Panc1 (cell line): ENCODE data around the gene ADAMTS7. TPM values are rescaled to one million over a fixed set of nuclear protein-coding genes. Genes with fewer than 3 reads are reported as not detected.
"Not testable (repeated sequence)": the region's sequence is repeated elsewhere in the genome, so short reads cannot be mapped to it uniquely, and the experiment has no call there.

ENCODE experiments used
- ATAC-seq: fragments of 200-7000 bp; cut with Tn5 transposase; 2 replicates; pipeline ENCODE4 v1.9.1; 2020; ENCODE audit warnings: mild to moderate bottlenecking, moderate library complexity
- BruUV-seq: library from RNA; stranded (reverse); fragments of 400-500 nt; replicated peaks from 2 replicates; lab custom pipeline; 2021; lab: Mats Ljungman, UMichigan
- CTCF ChIA-PET: fragments of 300-600 bp; sonication (Branson Sonifier 250); formaldehyde crosslinking; loops from one replicate; lab custom pipeline; 2022; ENCODE audit warnings: antibody characterized with exemption; lab: Charles Lee
- POLR2A ChIA-PET: fragments of 300-600 bp; sonication (Branson Sonifier 250); formaldehyde crosslinking; loops from one replicate; lab custom pipeline; 2022; ENCODE audit warnings: antibody characterized with exemption; lab: Charles Lee
- DNase-seq: peaks from one replicate; pipeline ENCODE4 v3.0.0-alpha.2; 2010; ENCODE audit warnings: low read depth, low spot score
- H3K27ac ChIP-seq: 2 replicates; pipeline ENCODE4 v1.5.1; 2011; ENCODE audit warnings: mild to moderate bottlenecking, low read length, inconsistent platforms
- H3K27me3 ChIP-seq: fragments of 200-500 bp; sonication (Bioruptor generic); 2 replicates; pipeline ENCODE4 v1.6.0; 2014; ENCODE audit warnings: low read length, inconsistent platforms; ENCODE audit not compliant: control insufficient read depth, insufficient read depth
- H3K36me3 ChIP-seq: fragments of 200-500 bp; sonication (Bioruptor generic); 2 replicates; pipeline ENCODE4 v1.5.1; 2014; ENCODE audit warnings: inconsistent platforms, mild to moderate bottlenecking, low read length, moderate library complexity; ENCODE audit not compliant: control insufficient read depth, insufficient read depth
- H3K4me1 ChIP-seq: 2 replicates; pipeline ENCODE4 v1.5.1; 2011; ENCODE audit warnings: inconsistent platforms, mild to moderate bottlenecking, low read length, moderate library complexity; ENCODE audit not compliant: control insufficient read depth, insufficient read depth
- H3K4me3 ChIP-seq, 2 experiments: 2 replicates each; pipeline ENCODE4 v1.5.1; 2011 to 2012; ENCODE audit warnings: low read depth in 2 of 2, low read length in 2 of 2, mild to moderate bottlenecking in 2 of 2, inconsistent platforms in 1 of 2, moderate library complexity in 1 of 2
- H3K9me3 ChIP-seq: fragments of 200-500 bp; sonication (Bioruptor generic); 2 replicates; pipeline ENCODE4 v1.5.1; 2014; ENCODE audit warnings: low read depth, mild to moderate bottlenecking, inconsistent platforms, low read length, moderate library complexity; ENCODE audit not compliant: control insufficient read depth, insufficient read depth
- POLR2AphosphoS5 ChIP-seq: IDR thresholded peaks from 2 replicates; pipeline ENCODE4 v1.6.1; 2012; ENCODE audit warnings: mild to moderate bottlenecking, low read depth, low read length, moderate library complexity
- SIN3A ChIP-seq: IDR thresholded peaks from 2 replicates; pipeline ENCODE4 v1.6.1; 2012; ENCODE audit warnings: low read depth, mild to moderate bottlenecking, low read length, moderate library complexity, borderline replicate concordance; ENCODE audit not compliant: insufficient read depth
- TCF7L2 ChIP-seq: IDR thresholded peaks from 2 replicates; pipeline ENCODE4 v1.6.1; 2011; ENCODE audit warnings: mild to moderate bottlenecking, low read depth, low read length, inconsistent platforms
- in situ Hi-C: cut with HindIII; loops from 2 replicates; pipeline ENCODE4 v1.10.0; 2016; ENCODE audit warnings: low sequenced_read_pairs, low pct_unique_long_range_greater_than_20kb
- intact Hi-C: fragments of 100-400 bp; cut with micrococcal nuclease; formaldehyde crosslinking; loops from one replicate; pipeline ENCODE4 v1.10.0; 2022; ENCODE audit not compliant: unreplicated experiment
- total RNA-seq: library from RNA; stranded (reverse); gene quantifications from one replicate; pipeline ENCODE4 v1.2.1, GENCODE V29; 2021; ENCODE audit not compliant: unreplicated experiment
- TF ChIP-seq, protein P1 (sequence below): fragments of 450-650 bp; IDR thresholded peaks from 2 replicates; pipeline ENCODE4 v1.5.1; 2017; ENCODE audit warnings: mild to moderate bottlenecking
- TF ChIP-seq, protein P2 (sequence below), 2 experiments: IDR thresholded peaks; 2 replicates each; pipeline ENCODE4 v1.6.1; 2011 to 2012; ENCODE audit warnings: low read depth in 2 of 2, control low read depth in 1 of 2, low read length in 1 of 2, mild to moderate bottlenecking in 1 of 2, moderate library complexity in 1 of 2; ENCODE audit not compliant: insufficient read depth in 1 of 2

Gene ADAMTS7
- total RNA-seq, 1 experiment from 2014 or later: 1.0 TPM

DNA sequence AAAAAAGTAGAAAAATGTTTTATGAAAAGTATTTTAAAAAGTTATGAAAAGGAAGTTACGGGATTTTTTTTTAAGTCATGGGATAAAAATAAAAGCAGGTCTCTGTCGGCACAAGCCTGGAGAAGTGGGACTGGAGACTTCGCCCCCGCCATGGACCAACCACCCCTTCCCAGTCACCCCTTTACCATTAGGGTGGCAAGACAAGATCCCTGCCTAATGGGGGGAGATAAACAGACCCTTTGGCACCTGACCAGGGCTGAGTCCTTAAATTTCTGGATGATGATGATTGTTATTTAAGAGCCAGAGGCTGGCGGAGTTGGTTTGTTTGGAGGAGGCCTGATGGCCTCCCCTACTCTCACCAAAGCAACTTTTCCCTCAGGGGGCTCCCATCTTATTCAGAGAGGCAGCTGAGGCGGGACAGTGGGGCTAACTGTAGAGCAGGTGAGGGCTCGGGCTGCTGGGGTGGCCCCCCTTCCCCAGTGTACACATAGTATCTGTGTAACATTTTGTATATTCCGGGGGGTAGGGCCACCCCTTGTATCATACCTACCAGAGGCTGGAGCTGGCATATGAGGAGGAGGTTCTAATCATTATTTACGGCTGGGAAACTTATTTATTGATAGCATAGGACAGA is 74.0 kb downstream of the ADAMTS7 start:
- Histone ChIP-seq H3K36me3 (no peaks in the 10 kb centered on the region), H3K27ac (no peak overlapping the region), H3K9me3 (no peaks in the 10 kb centered on the region), H3K27me3 (no peaks in the 10 kb centered on the region; the same call in 1 of the 2 replicates), H3K4me1 (peaks cover 2% of the 10 kb centered on the region; the same call in 1 of the 2 replicates), H3K4me3 (no peak overlapping the region)
- DNase-seq: no peak
- POLR2A ChIA-PET: no interaction called here
- CTCF ChIA-PET: interaction anchor here (0.6 to 1.7 kb wide), 2 partner anchors 21 to 826 kb away, joined by 3 read pairs; no protein-coding TSS in a partner anchor
- TF ChIP-seq, protein P1, sequence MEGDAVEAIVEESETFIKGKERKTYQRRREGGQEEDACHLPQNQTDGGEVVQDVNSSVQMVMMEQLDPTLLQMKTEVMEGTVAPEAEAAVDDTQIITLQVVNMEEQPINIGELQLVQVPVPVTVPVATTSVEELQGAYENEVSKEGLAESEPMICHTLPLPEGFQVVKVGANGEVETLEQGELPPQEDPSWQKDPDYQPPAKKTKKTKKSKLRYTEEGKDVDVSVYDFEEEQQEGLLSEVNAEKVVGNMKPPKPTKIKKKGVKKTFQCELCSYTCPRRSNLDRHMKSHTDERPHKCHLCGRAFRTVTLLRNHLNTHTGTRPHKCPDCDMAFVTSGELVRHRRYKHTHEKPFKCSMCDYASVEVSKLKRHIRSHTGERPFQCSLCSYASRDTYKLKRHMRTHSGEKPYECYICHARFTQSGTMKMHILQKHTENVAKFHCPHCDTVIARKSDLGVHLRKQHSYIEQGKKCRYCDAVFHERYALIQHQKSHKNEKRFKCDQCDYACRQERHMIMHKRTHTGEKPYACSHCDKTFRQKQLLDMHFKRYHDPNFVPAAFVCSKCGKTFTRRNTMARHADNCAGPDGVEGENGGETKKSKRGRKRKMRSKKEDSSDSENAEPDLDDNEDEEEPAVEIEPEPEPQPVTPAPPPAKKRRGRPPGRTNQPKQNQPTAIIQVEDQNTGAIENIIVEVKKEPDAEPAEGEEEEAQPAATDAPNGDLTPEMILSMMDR: no peak
- intact Hi-C loops (no loop called here), in situ Hi-C loops (no loop called here)
- no TSS peak for BruUV-seq
- no peak for ATAC-seq

- intact Hi-C loops, in situ Hi-C loops, H3K36me3 ChIP-seq, ATAC-seq, BruUV-seq, CTCF ChIA-PET, H3K27ac ChIP-seq, POLR2A ChIA-PET, H3K9me3 ChIP-seq, H3K4me1 ChIP-seq, H3K27me3 ChIP-seq, DNase-seq, H3K4me3 ChIP-seq: not testable (repeated sequence)
Measured at GRCh38 chr15:78736286-78736685, 75.0 kb downstream of the ADAMTS7 start.

DNA sequence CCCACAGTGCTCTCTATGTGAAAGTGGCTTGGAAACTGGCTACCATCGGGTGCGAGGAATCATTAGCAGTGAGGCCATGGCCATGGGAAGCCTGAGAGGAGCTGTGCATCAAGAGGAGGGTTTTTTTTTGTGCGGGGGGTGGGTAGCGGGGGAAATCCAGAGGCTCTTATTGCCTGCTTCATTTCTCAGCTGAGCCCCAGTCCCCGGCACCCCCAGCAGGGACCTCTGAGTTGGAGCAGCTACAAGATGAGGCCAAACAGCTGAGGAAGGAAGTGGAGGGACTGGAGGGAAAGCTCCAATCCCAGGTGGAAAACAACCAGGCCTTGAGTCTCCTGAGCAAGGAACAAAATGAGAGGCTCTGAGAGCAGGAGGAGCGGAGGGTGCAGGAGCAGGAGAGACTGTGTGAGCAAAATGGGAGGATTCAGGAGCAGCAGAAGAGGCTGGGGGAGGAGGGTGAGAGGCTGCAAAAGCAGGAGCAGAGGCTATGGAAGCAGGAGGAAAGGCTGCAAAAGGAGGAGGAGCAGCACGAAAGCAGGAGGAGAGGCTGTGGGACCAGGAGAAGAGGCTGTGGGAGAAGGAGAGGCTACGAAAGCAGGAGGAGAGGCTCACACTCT is 76.7 kb downstream of the ADAMTS7 start:
- ChIA-PET POLR2A (no interaction called here), CTCF (no interaction called here)
- in situ Hi-C loops: no loop called here
- no peak overlapping the region for H3K4me3 ChIP-seq
- TF ChIP-seq, protein P1: no peak
- TF ChIP-seq SIN3A (no peak), TCF7L2 (no peak), POLR2AphosphoS5 (no peak)
- TF ChIP-seq, protein P2, sequence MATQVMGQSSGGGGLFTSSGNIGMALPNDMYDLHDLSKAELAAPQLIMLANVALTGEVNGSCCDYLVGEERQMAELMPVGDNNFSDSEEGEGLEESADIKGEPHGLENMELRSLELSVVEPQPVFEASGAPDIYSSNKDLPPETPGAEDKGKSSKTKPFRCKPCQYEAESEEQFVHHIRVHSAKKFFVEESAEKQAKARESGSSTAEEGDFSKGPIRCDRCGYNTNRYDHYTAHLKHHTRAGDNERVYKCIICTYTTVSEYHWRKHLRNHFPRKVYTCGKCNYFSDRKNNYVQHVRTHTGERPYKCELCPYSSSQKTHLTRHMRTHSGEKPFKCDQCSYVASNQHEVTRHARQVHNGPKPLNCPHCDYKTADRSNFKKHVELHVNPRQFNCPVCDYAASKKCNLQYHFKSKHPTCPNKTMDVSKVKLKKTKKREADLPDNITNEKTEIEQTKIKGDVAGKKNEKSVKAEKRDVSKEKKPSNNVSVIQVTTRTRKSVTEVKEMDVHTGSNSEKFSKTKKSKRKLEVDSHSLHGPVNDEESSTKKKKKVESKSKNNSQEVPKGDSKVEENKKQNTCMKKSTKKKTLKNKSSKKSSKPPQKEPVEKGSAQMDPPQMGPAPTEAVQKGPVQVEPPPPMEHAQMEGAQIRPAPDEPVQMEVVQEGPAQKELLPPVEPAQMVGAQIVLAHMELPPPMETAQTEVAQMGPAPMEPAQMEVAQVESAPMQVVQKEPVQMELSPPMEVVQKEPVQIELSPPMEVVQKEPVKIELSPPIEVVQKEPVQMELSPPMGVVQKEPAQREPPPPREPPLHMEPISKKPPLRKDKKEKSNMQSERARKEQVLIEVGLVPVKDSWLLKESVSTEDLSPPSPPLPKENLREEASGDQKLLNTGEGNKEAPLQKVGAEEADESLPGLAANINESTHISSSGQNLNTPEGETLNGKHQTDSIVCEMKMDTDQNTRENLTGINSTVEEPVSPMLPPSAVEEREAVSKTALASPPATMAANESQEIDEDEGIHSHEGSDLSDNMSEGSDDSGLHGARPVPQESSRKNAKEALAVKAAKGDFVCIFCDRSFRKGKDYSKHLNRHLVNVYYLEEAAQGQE (IDR thresholded peaks at IDR 0.05; ENCODE audit: insufficient read depth in 1 of 2, low read depth in 2 of 2, low read length in 1 of 2): no peak
- ATAC-seq (no peak), DNase-seq (no peak)
- intact Hi-C loops: no loop called here
- H3K27ac ChIP-seq: no peak overlapping the region
- no peaks in the 10 kb centered on the region for H3K36me3 ChIP-seq
- no peaks in the 10 kb centered on the region; the same call in 1 of the 2 replicates for H3K27me3 ChIP-seq
- H3K4me1 ChIP-seq: no peaks in the 10 kb centered on the region
- BruUV-seq: no TSS peak
- H3K9me3 ChIP-seq: no peaks in the 10 kb centered on the region
